H9 (cell line): Measurements from ENCODE around the gene SPSB3. TPM values are rescaled to one million over a fixed set of nuclear protein-coding genes. Genes with fewer than 3 reads are reported as not detected.

Experiments used
- DNase-seq: peaks from one replicate; pipeline ENCODE4 v3.0.0-alpha.2; 2017
- H2AFZ ChIP-seq: one replicate; pipeline ENCODE4 v1.6.1; 2013; ENCODE audit warnings: mild to moderate bottlenecking, low read length, control low read depth, moderate library complexity
- H2AK5ac ChIP-seq: 2 replicates; pipeline ENCODE4 v1.6.1; 2013; ENCODE audit warnings: low read length, control low read depth, mixed read lengths; ENCODE audit not compliant: insufficient read length
- H2BK120ac ChIP-seq: one replicate; pipeline ENCODE4 v1.6.1; 2013; ENCODE audit warnings: low read depth, mild to moderate bottlenecking, low read length, control low read depth, inconsistent platforms; ENCODE audit not compliant: poor library complexity, severe bottlenecking
- H2BK12ac ChIP-seq: 2 replicates; pipeline ENCODE4 v1.6.1; 2013; ENCODE audit warnings: low read length, control low read depth, mixed read lengths, low read depth; ENCODE audit not compliant: insufficient read length
- H2BK15ac ChIP-seq: 2 replicates; pipeline ENCODE4 v1.6.1; 2013; ENCODE audit warnings: low read depth, low read length, control low read depth
- H2BK20ac ChIP-seq: one replicate; pipeline ENCODE4 v1.6.1; 2013; ENCODE audit warnings: low read depth, mild to moderate bottlenecking, low read length, control low read depth, inconsistent platforms; ENCODE audit not compliant: poor library complexity, severe bottlenecking
- H2BK5ac ChIP-seq: 2 replicates; pipeline ENCODE4 v1.6.1; 2013; ENCODE audit warnings: low read length, control low read depth, mixed read lengths; ENCODE audit not compliant: insufficient read length
- H3K14ac ChIP-seq: 2 replicates; pipeline ENCODE4 v1.6.1; 2013; ENCODE audit warnings: low read length, control low read depth; ENCODE audit not compliant: insufficient read depth
- H3K18ac ChIP-seq: 2 replicates; pipeline ENCODE4 v1.6.1; 2013; ENCODE audit warnings: low read depth, mild to moderate bottlenecking, mixed read lengths, low read length, control low read depth; ENCODE audit not compliant: insufficient read length
- H3K23ac ChIP-seq: 2 replicates; pipeline ENCODE4 v1.6.1; 2013; ENCODE audit warnings: low read length, control low read depth, mixed read lengths, low read depth; ENCODE audit not compliant: insufficient read length
- H3K23me2 ChIP-seq: 2 replicates; pipeline ENCODE4 v1.6.1; 2013; ENCODE audit warnings: low read depth, mild to moderate bottlenecking, mixed read lengths, low read length, control low read depth; ENCODE audit not compliant: insufficient read length, poor library complexity, severe bottlenecking
- H3K27ac ChIP-seq: 2 replicates; pipeline ENCODE4 v1.5.1; 2013; ENCODE audit warnings: low read length, control low read depth, mixed read lengths, low read depth; ENCODE audit not compliant: insufficient read length
- H3K27me3 ChIP-seq: 2 replicates; pipeline ENCODE4 v1.6.1; 2013; ENCODE audit warnings: low read length, control low read depth, inconsistent platforms; ENCODE audit not compliant: insufficient read depth
- H3K4ac ChIP-seq: 2 replicates; pipeline ENCODE4 v1.6.1; 2013; ENCODE audit warnings: low read depth, mild to moderate bottlenecking, control low read depth, inconsistent platforms, low read length, moderate library complexity
- H3K4me1 ChIP-seq: 2 replicates; pipeline ENCODE4 v1.6.1; 2013; ENCODE audit warnings: low read length, control low read depth, inconsistent platforms; ENCODE audit not compliant: insufficient read depth
- H3K4me2 ChIP-seq: 2 replicates; pipeline ENCODE4 v1.6.1; 2013; ENCODE audit warnings: low read length, control low read depth, mixed read lengths; ENCODE audit not compliant: insufficient read length, insufficient read depth
- H3K56ac ChIP-seq: 2 replicates; pipeline ENCODE4 v1.6.1; 2013; ENCODE audit warnings: low read depth, mild to moderate bottlenecking, mixed read lengths, low read length, control low read depth; ENCODE audit not compliant: insufficient read length
- H3K79me1 ChIP-seq: 2 replicates; pipeline ENCODE4 v1.6.1; 2013; ENCODE audit warnings: low read depth, mild to moderate bottlenecking, moderate library complexity, low read length, control low read depth, inconsistent platforms; ENCODE audit not compliant: insufficient read depth, poor library complexity, severe bottlenecking
- H3K79me2 ChIP-seq: 2 replicates; pipeline ENCODE4 v1.6.1; 2013; ENCODE audit warnings: low read length, control low read depth, inconsistent platforms; ENCODE audit not compliant: insufficient read depth
- H3K9ac ChIP-seq: 2 replicates; pipeline ENCODE4 v1.6.1; 2013; ENCODE audit warnings: low read length, control low read depth, mixed read lengths; ENCODE audit not compliant: insufficient read length; ENCODE audit errors: extremely low read depth
- H3K9me3 ChIP-seq: one replicate; pipeline ENCODE4 v1.6.1; 2013; ENCODE audit warnings: low read depth, low read length, inconsistent platforms; ENCODE audit not compliant: control insufficient read depth
- H3T11ph ChIP-seq: one replicate; pipeline ENCODE4 v1.6.1; 2013; ENCODE audit warnings: mild to moderate bottlenecking, low read length, control low read depth, inconsistent platforms
- H4K20me1 ChIP-seq: one replicate; pipeline ENCODE4 v1.6.1; 2013; ENCODE audit not compliant: control insufficient read depth, insufficient read length, insufficient read depth
- H4K5ac ChIP-seq: 2 replicates; pipeline ENCODE4 v1.6.1; 2013; ENCODE audit warnings: low read depth, mild to moderate bottlenecking, mixed read lengths, low read length, control low read depth; ENCODE audit not compliant: insufficient read length
- H4K8ac ChIP-seq: replicated peaks from 2 replicates; pipeline ENCODE4 v1.6.1; 2013; ENCODE audit warnings: low read length, control low read depth, mixed read lengths, low read depth; ENCODE audit not compliant: insufficient read length
- H4K91ac ChIP-seq: 2 replicates; pipeline ENCODE4 v1.6.1; 2013; ENCODE audit warnings: low read depth, mild to moderate bottlenecking, moderate library complexity, mixed read lengths, low read length, control low read depth; ENCODE audit not compliant: insufficient read length
- H3K27ac Mint-ChIP-seq, 3 experiments: 2 replicates in 2 of 3; 3 replicates in 1 of 3; pipeline ENCODE4 v1.8.0; 2020 to 2021; ENCODE audit warnings: mixed read lengths in 3 of 3, mild to moderate bottlenecking in 1 of 3, moderate library complexity in 1 of 3
- H3K27me3 Mint-ChIP-seq: 2 replicates; pipeline ENCODE4 v1.8.0; 2021; ENCODE audit warnings: low read depth, mild to moderate bottlenecking, moderate library complexity, mixed read lengths
- H3K36me3 Mint-ChIP-seq, 3 experiments: 2 replicates in 2 of 3; 3 replicates in 1 of 3; pipeline ENCODE4 v1.8.0; 2020 to 2021; ENCODE audit warnings: low read depth in 3 of 3, mixed read lengths in 3 of 3; ENCODE audit not compliant: insufficient read depth in 1 of 3
- H3K4me1 Mint-ChIP-seq, 2 experiments: 2 replicates each; pipeline ENCODE4 v1.8.0; 2020; ENCODE audit warnings: mixed read lengths in 2 of 2
- H3K4me3 Mint-ChIP-seq, 2 experiments: 2 replicates in 1 of 2; 3 replicates in 1 of 2; pipeline ENCODE4 v1.8.0; 2020 to 2021; ENCODE audit warnings: mild to moderate bottlenecking in 2 of 2, mixed read lengths in 2 of 2, moderate library complexity in 1 of 2
- H3K9me3 Mint-ChIP-seq, 2 experiments: 2 replicates in 1 of 2; 3 replicates in 1 of 2; pipeline ENCODE4 v1.8.0; 2020; ENCODE audit warnings: mild to moderate bottlenecking in 2 of 2, mixed read lengths in 2 of 2, moderate library complexity in 1 of 2
- CTCF ChIP-seq: fragments of 200-600 bp; sonication (generic); conservative IDR thresholded peaks from 3 replicates; pipeline ENCODE4 v1.8.0; 2021; ENCODE audit warnings: antibody characterized with exemption, mild to moderate bottlenecking
- WGBS: extraction: QIAGEN DNeasy Blood & Tissue Kit; methylation state at CpG from one replicate; pipeline ENCODE4 v1.1.7; 2013; ENCODE audit warnings: missing lambda C conversion rate, low lambda C conversion rate, mixed read lengths; ENCODE audit not compliant: insufficient read length; ENCODE audit errors: extremely low coverage; 5-methylcytosine and 5-hydroxymethylcytosine counted together
- total RNA-seq: library from RNA; stranded (reverse); gene quantifications from 2 replicates; pipeline ENCODE4 v1.2.1, GENCODE V29; 2021

The SPSB3 gene
- total RNA-seq, 1 experiment from 2014 or later = 19.9 TPM

GRCh38 chr16:1791943-1792812, 9.8 kb upstream of the SPSB3 start:
- no peak overlapping the region for H3K23ac ChIP-seq
- WGBS = no CpG with 5 or more reads among the region's 59 CpGs
- no peak overlapping the region for H3K56ac ChIP-seq

More at GRCh38 chr16:1791943-1792812, 9.8 kb upstream of the SPSB3 start:
- no peaks in the 10 kb centered on the region for H3K4me1 Mint-ChIP-seq
- Histone ChIP-seq H2BK15ac (no peak overlapping the region), H4K91ac (no peak overlapping the region), H2BK120ac (no peak overlapping the region), H2BK20ac (no peak overlapping the region), H3K23me2 (no peaks in the 10 kb centered on the region), H3K9me3 (no peaks in the 10 kb centered on the region), H3K79me2 (no peaks in the 10 kb centered on the region), H3K14ac (no peak overlapping the region; the same call in 1 of the 2 replicates), H2BK5ac (no peak overlapping the region), H3K79me1 (no peaks in the 10 kb centered on the region), H4K8ac (no peak overlapping the region), H4K5ac (no peak overlapping the region), H3T11ph (no peak overlapping the region), H2BK12ac (no peak overlapping the region), H2AFZ (no peak overlapping the region), H3K4ac (no peak overlapping the region), H3K27ac (no peak overlapping the region), H3K4me2 (no peak overlapping the region), H3K9ac (no peak overlapping the region), H2AK5ac (no peak overlapping the region), H4K20me1 (no peaks in the 10 kb centered on the region), H3K4me1 (no peaks in the 10 kb centered on the region), H3K27me3 (no peaks in the 10 kb centered on the region), H3K18ac (no peak overlapping the region)
- peaks cover 5 to 9% of the 10 kb centered on the region in 2 experiments for H3K9me3 Mint-ChIP-seq
- DNase-seq = no peak
- no peak for TF ChIP-seq CTCF
- H3K4me3 Mint-ChIP-seq = no peak overlapping the region
- H3K36me3 Mint-ChIP-seq = peaks cover 9 to 12% (median 9%) of the 10 kb centered on the region in 3 experiments
- H3K27ac Mint-ChIP-seq = no peak overlapping the region
- no peaks in the 10 kb centered on the region for H3K27me3 Mint-ChIP-seq
